ENCODE data around the gene SLC25A3.

SLC25A3 gene

DNA sequence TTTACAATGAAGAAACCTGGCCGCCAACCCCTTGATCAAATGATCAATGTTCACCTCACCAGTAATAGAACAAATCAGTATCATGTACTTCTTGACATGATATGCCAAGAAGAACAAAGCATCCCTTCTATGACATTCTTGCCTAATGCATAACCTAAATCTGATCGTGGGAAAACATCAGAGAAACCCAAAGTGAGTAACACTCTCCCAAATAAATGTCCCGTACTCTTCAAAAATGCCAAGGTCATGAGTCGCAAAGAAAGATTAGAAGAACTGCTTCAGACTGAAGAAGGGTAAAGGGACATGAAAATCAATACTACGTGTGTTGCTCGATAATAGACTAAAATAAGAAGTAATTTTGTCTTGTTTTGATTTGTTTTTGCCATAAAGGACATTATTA is 11.4 kb upstream of the SLC25A3 start:
- H3K36me3 Mint-ChIP-seq (ENCODE audit: low read depth): no peaks in the 10 kb centered on the region
- peaks cover 3% of the 10 kb centered on the region for H3K27me3 Mint-ChIP-seq (ENCODE audit: low read depth)
- H3K9me3 Mint-ChIP-seq: no peaks in the 10 kb centered on the region
- H3K27ac Mint-ChIP-seq: no peak overlapping the region
- no peak overlapping the region for H3K4me3 Mint-ChIP-seq
- TF ChIP-seq, protein P1, sequence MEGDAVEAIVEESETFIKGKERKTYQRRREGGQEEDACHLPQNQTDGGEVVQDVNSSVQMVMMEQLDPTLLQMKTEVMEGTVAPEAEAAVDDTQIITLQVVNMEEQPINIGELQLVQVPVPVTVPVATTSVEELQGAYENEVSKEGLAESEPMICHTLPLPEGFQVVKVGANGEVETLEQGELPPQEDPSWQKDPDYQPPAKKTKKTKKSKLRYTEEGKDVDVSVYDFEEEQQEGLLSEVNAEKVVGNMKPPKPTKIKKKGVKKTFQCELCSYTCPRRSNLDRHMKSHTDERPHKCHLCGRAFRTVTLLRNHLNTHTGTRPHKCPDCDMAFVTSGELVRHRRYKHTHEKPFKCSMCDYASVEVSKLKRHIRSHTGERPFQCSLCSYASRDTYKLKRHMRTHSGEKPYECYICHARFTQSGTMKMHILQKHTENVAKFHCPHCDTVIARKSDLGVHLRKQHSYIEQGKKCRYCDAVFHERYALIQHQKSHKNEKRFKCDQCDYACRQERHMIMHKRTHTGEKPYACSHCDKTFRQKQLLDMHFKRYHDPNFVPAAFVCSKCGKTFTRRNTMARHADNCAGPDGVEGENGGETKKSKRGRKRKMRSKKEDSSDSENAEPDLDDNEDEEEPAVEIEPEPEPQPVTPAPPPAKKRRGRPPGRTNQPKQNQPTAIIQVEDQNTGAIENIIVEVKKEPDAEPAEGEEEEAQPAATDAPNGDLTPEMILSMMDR (IDR thresholded peaks at IDR 0.05; ENCODE audit: unreplicated experiment in 3 of 3): no peak
- H3K4me1 Mint-ChIP-seq: no peaks in the 10 kb centered on the region

DNA sequence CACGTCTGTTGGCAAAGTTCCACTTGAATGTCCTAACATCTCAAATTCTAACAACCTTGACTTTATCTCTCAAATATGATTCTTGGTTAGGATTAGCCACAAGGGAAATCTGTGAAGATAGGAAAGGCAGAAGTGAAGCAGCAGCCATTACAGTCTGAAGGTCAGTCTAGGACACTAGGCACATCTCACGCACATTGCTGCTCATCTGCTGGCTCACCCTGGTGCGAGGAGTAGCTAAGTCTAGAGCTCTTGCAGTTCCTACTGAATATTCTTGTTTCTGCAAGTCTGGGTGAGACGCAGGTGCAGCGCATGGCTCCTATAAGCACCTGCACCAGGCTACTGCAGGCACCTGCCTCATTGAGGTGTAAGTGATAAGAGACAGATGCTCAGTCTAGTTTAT is 6.4 kb upstream of the SLC25A3 start:
- H3K27ac Mint-ChIP-seq: no peak overlapping the region
- TF ChIP-seq, protein P1 (IDR thresholded peaks at IDR 0.05; ENCODE audit: unreplicated experiment in 3 of 3): no peak
- H3K9me3 Mint-ChIP-seq: no peaks in the 10 kb centered on the region
- H3K27me3 Mint-ChIP-seq (ENCODE audit: low read depth): peaks cover 3% of the 10 kb centered on the region
- peaks cover 5% of the 10 kb centered on the region for H3K4me1 Mint-ChIP-seq
- H3K4me3 Mint-ChIP-seq: no peak overlapping the region
- H3K36me3 Mint-ChIP-seq (ENCODE audit: low read depth): no peaks in the 10 kb centered on the region

DNA sequence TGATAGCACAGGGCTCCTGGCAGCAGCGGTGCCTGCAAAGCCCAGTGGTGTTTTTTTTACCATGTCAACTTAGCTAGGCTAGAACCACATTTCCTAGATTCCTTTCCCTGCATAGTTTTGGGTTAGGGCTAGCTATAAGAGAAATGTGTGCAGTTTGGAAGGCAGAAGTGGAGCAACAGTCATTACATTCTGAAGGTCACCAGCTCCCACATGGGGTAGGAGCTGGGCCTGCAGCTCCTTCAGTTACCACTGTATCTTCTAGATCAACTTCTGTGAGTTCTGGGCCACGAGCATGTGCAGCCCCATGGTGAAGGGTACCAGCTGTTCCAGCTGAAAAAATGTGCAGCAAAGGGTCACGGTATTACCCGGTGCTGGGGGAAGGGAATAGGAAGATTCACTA is 2.3 kb upstream of the SLC25A3 start:
- Mint-ChIP-seq H3K36me3 (ENCODE audit: low read depth) (peaks cover 7% of the 10 kb centered on the region), H3K4me3 (peak overlapping the region; percentile 69 to 79 (median 70)), H3K27me3 (ENCODE audit: low read depth) (no peaks in the 10 kb centered on the region), H3K4me1 (peaks cover 26% of the 10 kb centered on the region), H3K27ac (peak overlapping the region; percentile 71 to 83 (median 72)), H3K9me3 (no peaks in the 10 kb centered on the region)
- TF ChIP-seq, protein P1 (IDR thresholded peaks at IDR 0.05; ENCODE audit: unreplicated experiment in 3 of 3): no peak

DNA sequence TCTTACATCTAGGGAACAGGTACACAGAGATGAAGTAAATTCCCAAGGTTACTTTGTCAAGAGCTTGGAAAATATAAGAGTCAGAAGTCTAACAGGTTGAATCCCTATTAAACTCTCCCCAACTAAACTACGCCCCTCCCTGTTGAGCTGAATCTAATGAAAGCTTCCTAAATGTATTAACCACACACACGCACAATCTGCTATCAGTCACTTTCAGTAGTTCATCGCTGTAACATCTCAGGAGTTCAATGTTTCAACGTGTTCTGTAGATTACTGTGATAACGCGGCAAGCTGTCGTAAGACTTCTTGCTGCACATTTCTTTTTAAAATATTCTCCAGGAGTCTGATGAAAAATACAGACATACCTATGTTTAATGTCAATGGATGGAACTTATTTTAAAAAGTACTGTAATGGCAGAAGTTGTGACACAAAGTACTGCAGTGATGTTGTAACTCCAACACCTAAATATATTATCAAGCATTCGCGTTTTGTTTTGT is 612 bp upstream of the SLC25A3 start:
- H3K27ac Mint-ChIP-seq: peak overlapping the region; percentile 98 to 99 (median 99)
- peaks cover 26% of the 10 kb centered on the region for H3K4me1 Mint-ChIP-seq
- TF ChIP-seq, protein P1 (IDR thresholded peaks at IDR 0.05; ENCODE audit: unreplicated experiment in 3 of 3): no peak
- H3K36me3 Mint-ChIP-seq (ENCODE audit: low read depth): peaks cover 21% of the 10 kb centered on the region
- no peaks in the 10 kb centered on the region for H3K9me3 Mint-ChIP-seq
- no peaks in the 10 kb centered on the region for H3K27me3 Mint-ChIP-seq (ENCODE audit: low read depth)
- peak overlapping the region; percentile 95 to 98 (median 95) for H3K4me3 Mint-ChIP-seq

DNA sequence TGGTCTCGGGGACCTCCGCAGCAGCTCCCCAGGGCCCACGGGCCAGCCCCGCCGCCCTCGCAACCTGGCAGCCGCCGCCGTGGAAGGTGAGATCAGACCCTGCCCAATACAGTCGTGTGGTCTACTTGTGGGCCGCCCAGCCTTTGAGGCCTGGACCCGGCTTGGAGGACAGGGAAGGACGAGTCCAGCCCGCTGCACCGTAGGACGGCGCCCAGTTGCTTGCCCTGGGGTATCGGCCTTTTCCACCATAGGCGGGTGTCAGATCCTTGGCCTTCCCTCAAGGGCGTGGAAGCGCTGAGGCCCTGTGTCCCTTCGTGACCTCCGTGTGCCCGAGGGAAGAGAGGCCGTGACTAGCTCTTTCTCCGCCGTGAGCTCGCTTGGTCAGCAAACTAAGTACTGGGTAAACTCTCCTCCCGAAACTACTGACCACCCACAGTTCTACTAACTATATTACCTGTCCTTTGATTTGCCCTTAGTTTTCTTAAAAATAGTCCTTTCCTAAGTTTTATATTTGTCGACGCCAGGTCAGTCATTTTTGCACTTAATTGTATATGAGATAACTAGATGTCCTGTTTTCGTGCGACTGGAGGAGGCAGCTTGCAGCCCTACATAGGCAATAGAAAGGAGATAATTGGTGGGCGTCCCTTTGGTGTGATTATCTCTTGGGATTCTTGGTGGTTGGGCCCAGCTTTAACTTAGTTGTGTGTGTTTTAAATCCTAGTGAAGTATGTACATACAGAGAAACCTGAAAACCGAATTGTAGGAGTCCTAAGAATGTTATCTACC is 757 bp downstream of the SLC25A3 start:
- Mint-ChIP-seq H3K36me3 (ENCODE audit: low read depth) (peaks cover 34% of the 10 kb centered on the region), H3K4me3 (peak overlapping the region; percentile 95 to 98 (median 95)), H3K27ac (peak overlapping the region; percentile 98 to 99 (median 99)), H3K4me1 (peaks cover 26% of the 10 kb centered on the region), H3K9me3 (no peaks in the 10 kb centered on the region), H3K27me3 (ENCODE audit: low read depth) (no peaks in the 10 kb centered on the region)
- TF ChIP-seq, protein P1 (IDR thresholded peaks at IDR 0.05; ENCODE audit: unreplicated experiment in 3 of 3): no peak
